ENCODE data around the gene MACROD2.

The MACROD2 gene

GRCh38 chr20:15164726-15165125 lies 1169.4 kb downstream of the MACROD2 start:
- no peak for DNase-seq (ENCODE audit: low spot score)
- ChIA-PET POLR2A (ENCODE audit: low non-redundant PET) (no interaction called here), CTCF (no interaction called here)
- no peak overlapping the region for H3K27ac ChIP-seq
- TF ChIP-seq CTCF (conservative IDR thresholded peaks at IDR 0.05; ENCODE audit: low read depth): no peak

GRCh38 chr20:15166744-15167143 lies 1171.4 kb downstream of the MACROD2 start:
- TF ChIP-seq CTCF (conservative IDR thresholded peaks at IDR 0.05; ENCODE audit: low read depth): no peak
- ChIA-PET POLR2A (ENCODE audit: low non-redundant PET) (no interaction called here), CTCF (no interaction called here)
- DNase-seq (ENCODE audit: low spot score): no peak
- H3K27ac ChIP-seq: no peak overlapping the region

- H3K27ac ChIP-seq: no peak overlapping the region
- ChIA-PET CTCF (interaction anchor here (0.7 kb wide), 1 partner anchor 834 kb away, joined by 3 read pairs; the partner anchor contains the start of gene FLRT3), POLR2A (ENCODE audit: low non-redundant PET) (no interaction called here)
- no peak for DNase-seq (ENCODE audit: low spot score)
- TF ChIP-seq CTCF (conservative IDR thresholded peaks at IDR 0.05; ENCODE audit: low read depth): no peak
Observed at GRCh38 chr20:15171016-15171415, 1175.7 kb downstream of the MACROD2 start.

- no peak overlapping the region for H3K27ac ChIP-seq
- ChIA-PET POLR2A (ENCODE audit: low non-redundant PET) (no interaction called here), CTCF (no interaction called here)
Observed at GRCh38 chr20:15176929-15177328, 1181.6 kb downstream of the MACROD2 start.

GRCh38 chr20:15178581-15178980 lies 1183.3 kb downstream of the MACROD2 start:
- ChIA-PET CTCF (interaction anchor here (0.6 to 0.9 kb wide), 2 partner anchors 13 to 1207 kb away, joined by 3 to 4 read pairs; no protein-coding TSS in a partner anchor), POLR2A (ENCODE audit: low non-redundant PET) (no interaction called here)
- DNase-seq (ENCODE audit: low spot score): no peak
- H3K27ac ChIP-seq: no peak overlapping the region
- no peak for TF ChIP-seq CTCF (conservative IDR thresholded peaks at IDR 0.05; ENCODE audit: low read depth)

More at GRCh38 chr20:15176929-15177328, 1181.6 kb downstream of the MACROD2 start:
- DNase-seq (ENCODE audit: low spot score): no peak
- no peak for TF ChIP-seq CTCF (conservative IDR thresholded peaks at IDR 0.05; ENCODE audit: low read depth)

DNA sequence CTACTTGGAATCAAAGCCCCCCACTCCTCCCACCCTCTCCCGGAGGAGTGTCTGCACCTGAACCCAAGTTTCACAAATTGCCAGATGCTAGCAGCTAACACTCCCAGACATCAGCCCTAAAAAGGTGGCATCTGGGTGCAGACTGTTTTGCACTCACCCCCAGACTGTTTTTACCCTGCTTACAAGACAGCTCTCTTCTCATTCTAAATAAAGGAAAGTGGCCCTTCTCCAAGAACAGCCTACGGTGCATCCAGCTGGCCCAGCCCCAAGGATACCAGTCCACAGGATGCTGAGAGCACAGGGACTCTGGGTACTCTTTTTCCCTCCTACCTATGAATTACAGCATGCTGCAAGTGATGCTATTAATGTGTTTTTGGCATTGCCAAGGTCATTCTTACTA lies 1184.1 kb downstream of the MACROD2 start:
- no peak for DNase-seq (ENCODE audit: low spot score)
- H3K27ac ChIP-seq: no peak overlapping the region
- no peak for TF ChIP-seq CTCF (conservative IDR thresholded peaks at IDR 0.05; ENCODE audit: low read depth)
- ChIA-PET CTCF (interaction anchor here (0.6 kb wide), 1 partner anchor 66 kb away, joined by 3 read pairs; no protein-coding TSS in a partner anchor), POLR2A (ENCODE audit: low non-redundant PET) (no interaction called here)

DNA sequence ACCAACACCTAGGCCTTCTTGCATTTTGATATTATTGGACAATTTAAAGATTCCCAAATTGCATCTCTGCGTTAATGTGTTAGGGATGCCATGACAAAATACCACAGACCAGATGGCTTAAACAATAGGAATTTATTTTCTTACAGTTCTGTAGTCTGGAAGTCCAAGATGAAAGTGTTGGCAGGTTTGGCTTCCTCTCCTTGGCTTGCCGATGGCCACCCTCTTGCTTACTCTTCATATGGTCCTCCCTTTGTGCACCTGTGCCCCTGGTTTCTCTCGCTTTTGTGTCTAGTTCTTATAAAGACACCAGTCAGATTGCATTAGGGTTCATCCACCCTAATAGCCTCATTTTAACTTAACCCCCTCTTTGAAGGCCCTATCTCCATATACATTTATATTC lies 1184.5 kb downstream of the MACROD2 start:
- H3K27ac ChIP-seq: no peak overlapping the region
- no peak for TF ChIP-seq CTCF (conservative IDR thresholded peaks at IDR 0.05; ENCODE audit: low read depth)
- ChIA-PET CTCF (interaction anchor here (0.6 kb wide), 1 partner anchor 66 kb away, joined by 3 read pairs; no protein-coding TSS in a partner anchor), POLR2A (ENCODE audit: low non-redundant PET) (no interaction called here)
- no peak for DNase-seq (ENCODE audit: low spot score)
